ENCODE results near the gene SGMS1.

Gene SGMS1

GRCh38 chr10:50544857-50545429 lies 78.8 kb downstream of the SGMS1 start:
- no peak overlapping the region for H3K27ac ChIP-seq (ENCODE audit: low read depth, low read length)
- H3K36me3 ChIP-seq (ENCODE audit: low read length) = no peaks in the 10 kb centered on the region
- no peaks in the 10 kb centered on the region for H3K27me3 ChIP-seq (ENCODE audit: low read length)
- 0 out of 2 replicates have a peak, but pooled peaks cover 4% of the 10 kb centered on the region for H4K20me1 ChIP-seq (ENCODE audit: low read depth, low read length)
- TF ChIP-seq EZH2phosphoT487 (conservative IDR thresholded peaks at IDR 0.05; ENCODE audit: low read length) = no peak
- TF ChIP-seq CTCF (IDR thresholded peaks at IDR 0.05; ENCODE audit: insufficient read depth, low read length, poor library complexity, severe bottlenecking) = no peak
- H3K4me2 ChIP-seq (ENCODE audit: low read depth, low read length, poor library complexity, severe bottlenecking) = no peak overlapping the region
- H3K9ac ChIP-seq (ENCODE audit: low read length) = no peak overlapping the region
- H3K79me2 ChIP-seq (ENCODE audit: insufficient read depth, low read length) = peaks cover 11% of the 10 kb centered on the region
- no peaks in the 10 kb centered on the region for H3K9me3 ChIP-seq (ENCODE audit: insufficient read depth, low read length)
- no peak overlapping the region for H3K4me3 ChIP-seq (ENCODE audit: insufficient read depth, low read length, poor library complexity, severe bottlenecking)
- H3K9me2 ChIP-seq (replicated peaks; ENCODE audit: insufficient read depth, low read length) = no peaks in the 10 kb centered on the region
- H3F3A ChIP-seq (ENCODE audit: insufficient read depth) = no peaks in the 10 kb centered on the region
- H2AFZ ChIP-seq (ENCODE audit: low read depth, low read length, severe bottlenecking) = no peak overlapping the region

GRCh38 chr10:50544095-50544856 lies 79.5 kb downstream of the SGMS1 start:
- Histone ChIP-seq H3K9ac (ENCODE audit: low read length) (no peak overlapping the region), H3K9me2 (replicated peaks; ENCODE audit: insufficient read depth, low read length) (no peaks in the 10 kb centered on the region), H3K27me3 (ENCODE audit: low read length) (no peaks in the 10 kb centered on the region), H4K20me1 (ENCODE audit: low read depth, low read length) (0 out of 2 replicates have a peak, but pooled peaks cover 4% of the 10 kb centered on the region), H3F3A (ENCODE audit: insufficient read depth) (no peaks in the 10 kb centered on the region), H3K27ac (ENCODE audit: low read depth, low read length) (no peak overlapping the region), H2AFZ (ENCODE audit: low read depth, low read length, severe bottlenecking) (no peak overlapping the region), H3K4me2 (ENCODE audit: low read depth, low read length, poor library complexity, severe bottlenecking) (no peak overlapping the region), H3K79me2 (ENCODE audit: insufficient read depth, low read length) (peaks cover 11% of the 10 kb centered on the region), H3K9me3 (ENCODE audit: insufficient read depth, low read length) (no peaks in the 10 kb centered on the region), H3K36me3 (ENCODE audit: low read length) (no peaks in the 10 kb centered on the region), H3K4me3 (ENCODE audit: insufficient read depth, low read length, poor library complexity, severe bottlenecking) (no peak overlapping the region)
- TF ChIP-seq EZH2phosphoT487 (conservative IDR thresholded peaks at IDR 0.05; ENCODE audit: low read length) = no peak
- no peak for TF ChIP-seq CTCF (IDR thresholded peaks at IDR 0.05; ENCODE audit: insufficient read depth, low read length, poor library complexity, severe bottlenecking)

- Histone ChIP-seq H3K4me2 (ENCODE audit: low read depth, low read length, poor library complexity, severe bottlenecking) (no peak overlapping the region), H3F3A (ENCODE audit: insufficient read depth) (no peaks in the 10 kb centered on the region), H3K79me2 (ENCODE audit: insufficient read depth, low read length) (peaks cover 8% of the 10 kb centered on the region), H3K9ac (ENCODE audit: low read length) (no peak overlapping the region), H3K27me3 (ENCODE audit: low read length) (no peaks in the 10 kb centered on the region), H3K27ac (ENCODE audit: low read depth, low read length) (no peak overlapping the region), H3K4me3 (ENCODE audit: insufficient read depth, low read length, poor library complexity, severe bottlenecking) (no peak overlapping the region), H4K20me1 (ENCODE audit: low read depth, low read length) (0 out of 2 replicates have a peak, but pooled peaks cover 4% of the 10 kb centered on the region), H3K36me3 (ENCODE audit: low read length) (no peaks in the 10 kb centered on the region), H2AFZ (ENCODE audit: low read depth, low read length, severe bottlenecking) (no peak overlapping the region), H3K9me3 (ENCODE audit: insufficient read depth, low read length) (no peaks in the 10 kb centered on the region), H3K9me2 (replicated peaks; ENCODE audit: insufficient read depth, low read length) (no peaks in the 10 kb centered on the region)
- TF ChIP-seq CTCF (IDR thresholded peaks at IDR 0.05; ENCODE audit: insufficient read depth, low read length, poor library complexity, severe bottlenecking) (no peak), EZH2phosphoT487 (conservative IDR thresholded peaks at IDR 0.05; ENCODE audit: low read length) (no peak)
Observed at GRCh38 chr10:50542871-50543270, 80.9 kb downstream of the SGMS1 start.
